Activated T-helper 2 cell treated with anti-CD3 and anti-CD28 coated beads, Interferon-gamma antibody, Interleukin-2, Interleukin-4, amounts not matched to agents 10 μg/mL and 5 μg/mL and 100 μg/mL, durations not matched to agents 14 hours and 24 hours and 36 hours (primary cell): Measurements from ENCODE around the gene NPHP3. TPM values are rescaled to one million over a fixed set of nuclear protein-coding genes. Genes with fewer than 3 reads are reported as not detected.
"Not testable (repeated sequence)": the region's sequence is repeated elsewhere in the genome, so short reads cannot be mapped to it uniquely, and the experiment has no call there.

ENCODE experiments used
- DNase-seq: peaks from one replicate; pipeline ENCODE4 v3.0.0; 2021; ENCODE audit warnings: low spot score
- H3K27ac Mint-ChIP-seq: one replicate; pipeline ENCODE4 v1.8.0; 2021; ENCODE audit warnings: mixed read lengths
- H3K27me3 Mint-ChIP-seq: one replicate; pipeline ENCODE4 v1.8.0; 2021; ENCODE audit warnings: low read depth, mixed read lengths
- H3K36me3 Mint-ChIP-seq: one replicate; pipeline ENCODE4 v1.8.0; 2021; ENCODE audit warnings: low read depth, mixed read lengths
- H3K4me1 Mint-ChIP-seq: one replicate; pipeline ENCODE4 v1.8.0; 2021; ENCODE audit warnings: low read depth, mixed read lengths
- H3K4me3 Mint-ChIP-seq: one replicate; pipeline ENCODE4 v1.8.0; 2021; ENCODE audit warnings: low read depth, mild to moderate bottlenecking, moderate library complexity, mixed read lengths
- H3K9me3 Mint-ChIP-seq: one replicate; pipeline ENCODE4 v1.8.0; 2021; ENCODE audit warnings: mixed read lengths
- intact Hi-C: fragments of 100-400 bp; cut with micrococcal nuclease; formaldehyde crosslinking; loops from one replicate; pipeline ENCODE4 v1.15.1; 2023
- total RNA-seq: library from RNA; stranded (reverse); gene quantifications from 2 replicates; pipeline ENCODE4 v1.2.3, GENCODE V29; 2022

Gene NPHP3, protein sequence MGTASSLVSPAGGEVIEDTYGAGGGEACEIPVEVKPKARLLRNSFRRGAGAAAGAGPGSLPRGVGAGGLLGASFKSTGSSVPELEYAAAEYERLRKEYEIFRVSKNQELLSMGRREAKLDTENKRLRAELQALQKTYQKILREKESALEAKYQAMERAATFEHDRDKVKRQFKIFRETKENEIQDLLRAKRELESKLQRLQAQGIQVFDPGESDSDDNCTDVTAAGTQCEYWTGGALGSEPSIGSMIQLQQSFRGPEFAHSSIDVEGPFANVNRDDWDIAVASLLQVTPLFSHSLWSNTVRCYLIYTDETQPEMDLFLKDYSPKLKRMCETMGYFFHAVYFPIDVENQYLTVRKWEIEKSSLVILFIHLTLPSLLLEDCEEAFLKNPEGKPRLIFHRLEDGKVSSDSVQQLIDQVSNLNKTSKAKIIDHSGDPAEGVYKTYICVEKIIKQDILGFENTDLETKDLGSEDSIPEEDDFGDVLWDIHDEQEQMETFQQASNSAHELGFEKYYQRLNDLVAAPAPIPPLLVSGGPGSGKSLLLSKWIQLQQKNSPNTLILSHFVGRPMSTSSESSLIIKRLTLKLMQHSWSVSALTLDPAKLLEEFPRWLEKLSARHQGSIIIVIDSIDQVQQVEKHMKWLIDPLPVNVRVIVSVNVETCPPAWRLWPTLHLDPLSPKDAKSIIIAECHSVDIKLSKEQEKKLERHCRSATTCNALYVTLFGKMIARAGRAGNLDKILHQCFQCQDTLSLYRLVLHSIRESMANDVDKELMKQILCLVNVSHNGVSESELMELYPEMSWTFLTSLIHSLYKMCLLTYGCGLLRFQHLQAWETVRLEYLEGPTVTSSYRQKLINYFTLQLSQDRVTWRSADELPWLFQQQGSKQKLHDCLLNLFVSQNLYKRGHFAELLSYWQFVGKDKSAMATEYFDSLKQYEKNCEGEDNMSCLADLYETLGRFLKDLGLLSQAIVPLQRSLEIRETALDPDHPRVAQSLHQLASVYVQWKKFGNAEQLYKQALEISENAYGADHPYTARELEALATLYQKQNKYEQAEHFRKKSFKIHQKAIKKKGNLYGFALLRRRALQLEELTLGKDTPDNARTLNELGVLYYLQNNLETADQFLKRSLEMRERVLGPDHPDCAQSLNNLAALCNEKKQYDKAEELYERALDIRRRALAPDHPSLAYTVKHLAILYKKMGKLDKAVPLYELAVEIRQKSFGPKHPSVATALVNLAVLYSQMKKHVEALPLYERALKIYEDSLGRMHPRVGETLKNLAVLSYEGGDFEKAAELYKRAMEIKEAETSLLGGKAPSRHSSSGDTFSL (N-terminal part only)
- 16.1 and 20.5 TPM in 2 replicates for total RNA-seq

DNA sequence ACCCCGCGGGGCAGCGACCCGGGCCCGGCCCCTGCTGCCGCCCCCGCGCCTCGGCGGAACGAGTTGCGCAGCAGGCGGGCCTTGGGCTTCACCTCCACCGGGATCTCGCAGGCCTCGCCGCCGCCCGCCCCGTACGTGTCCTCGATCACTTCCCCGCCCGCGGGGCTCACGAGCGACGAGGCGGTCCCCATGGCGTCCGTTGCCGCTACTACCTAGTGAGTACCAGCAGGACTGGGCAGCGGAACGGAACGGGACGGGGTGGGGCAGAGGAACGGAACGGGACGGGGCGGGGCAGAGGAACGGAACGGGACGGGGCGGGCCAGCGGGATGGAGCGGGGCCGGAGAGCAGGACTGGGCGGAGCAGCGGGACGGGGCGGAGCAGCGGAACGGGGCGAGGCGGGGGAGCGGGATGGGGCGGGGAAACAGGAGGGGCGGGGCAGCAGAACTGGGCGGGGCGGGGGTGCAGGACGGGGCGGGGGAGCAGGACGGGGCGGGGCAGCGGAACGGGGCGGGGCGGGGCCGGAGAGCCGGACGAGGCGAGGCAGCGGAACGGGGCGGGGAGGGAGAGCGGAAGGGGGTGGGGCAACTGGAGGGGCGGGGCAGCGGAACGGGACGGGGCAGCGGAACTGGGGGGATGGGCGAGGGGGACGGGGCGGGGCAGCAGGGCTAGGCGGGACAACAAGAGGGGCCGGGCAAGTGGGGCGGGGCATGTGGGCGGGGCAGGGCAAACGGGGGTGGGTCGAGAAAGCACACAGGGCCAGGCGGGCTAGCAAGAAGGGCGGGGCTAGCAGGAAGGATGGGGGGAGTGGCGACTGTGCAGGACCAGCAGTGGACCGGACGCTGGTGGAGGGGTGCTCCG is at the start of gene NPHP3:
NPHP3 (minus strand) TSS at position 245 of the 859 bp plus-strand sequence; CDS start at position 191, 54 bp downstream.
- Mint-ChIP-seq H3K27ac (peak within 1 kb of the TSS; percentile 87), H3K36me3 (peaks cover 15% of the 10 kb centered on the region), H3K4me3 (peak within 1 kb of the TSS; percentile 91), H3K9me3 (no peaks in the 10 kb centered on the region), H3K4me1 (peaks cover 30% of the 10 kb centered on the region), H3K27me3 (no peaks in the 10 kb centered on the region)
- DNase-seq, result peak; percentile 87
- intact Hi-C loops, result loop anchor here (1.0 to 10.0 kb wide), 7 partner anchors 62 to 1762 kb away; partner anchors contain the start of genes ANAPC13, CDV3, DNAJC13 and SRPRB

DNA sequence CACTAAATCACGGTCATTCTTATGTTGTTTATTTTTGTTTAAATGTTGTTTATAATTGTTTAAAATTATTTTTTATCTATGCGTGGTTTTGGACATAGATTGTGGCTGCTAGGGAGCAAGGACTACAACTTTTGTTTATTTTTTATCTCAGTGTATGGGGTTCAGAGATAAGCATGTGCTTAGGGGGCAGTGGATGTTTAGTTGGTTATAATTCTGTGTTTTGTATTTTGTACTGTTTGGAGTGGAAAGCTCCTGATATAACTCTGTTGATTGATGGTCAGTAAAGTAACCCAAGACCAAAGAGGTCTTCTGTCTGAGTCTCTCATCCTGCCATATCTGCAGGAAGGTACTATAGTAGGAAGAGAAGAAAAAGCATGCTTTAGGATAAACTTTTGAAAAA is 36.5 kb upstream of the NPHP3 start:
- Mint-ChIP-seq H3K36me3 (no peaks in the 10 kb centered on the region), H3K27ac (no peak overlapping the region), H3K9me3 (no peaks in the 10 kb centered on the region), H3K4me3 (no peak overlapping the region), H3K27me3 (peaks cover 8% of the 10 kb centered on the region), H3K4me1 (peaks cover 6% of the 10 kb centered on the region)
- no peak for DNase-seq
- intact Hi-C loops, result no loop called here

DNA sequence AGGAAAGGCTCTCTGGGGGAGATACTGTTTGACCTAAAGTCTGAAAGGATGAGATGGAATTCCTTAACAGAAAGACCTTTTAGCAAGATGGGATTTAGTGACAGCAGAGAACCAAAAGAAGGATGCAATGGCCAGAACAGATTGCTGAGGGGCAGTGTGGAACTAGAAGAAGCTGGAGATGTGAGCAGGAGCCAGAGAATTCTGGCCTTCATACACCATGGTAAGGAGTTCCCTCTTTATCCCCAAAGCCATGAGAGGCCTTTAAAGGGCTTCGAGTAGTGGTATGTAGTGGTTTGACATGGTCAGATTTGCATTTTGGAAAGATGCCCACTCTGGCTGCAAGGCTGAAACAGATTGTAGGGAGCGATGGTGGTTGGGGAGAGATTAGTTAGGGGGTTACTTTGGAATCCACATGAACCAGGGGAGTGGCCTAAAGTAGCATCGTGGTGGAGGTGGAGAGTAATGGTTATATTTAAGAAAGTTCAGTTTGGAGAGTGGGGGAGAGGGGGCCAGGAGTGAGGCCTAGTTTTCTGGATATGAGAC is 34.0 kb upstream of the NPHP3 start:
- no peak overlapping the region for H3K27ac Mint-ChIP-seq
- H3K4me1 Mint-ChIP-seq, result peaks cover 6% of the 10 kb centered on the region
- no peak overlapping the region for H3K4me3 Mint-ChIP-seq
- intact Hi-C loops, result no loop called here
- H3K9me3 Mint-ChIP-seq, result no peaks in the 10 kb centered on the region
- DNase-seq, result no peak
- H3K27me3 Mint-ChIP-seq, result peaks cover 21% of the 10 kb centered on the region
- no peaks in the 10 kb centered on the region for H3K36me3 Mint-ChIP-seq

DNA sequence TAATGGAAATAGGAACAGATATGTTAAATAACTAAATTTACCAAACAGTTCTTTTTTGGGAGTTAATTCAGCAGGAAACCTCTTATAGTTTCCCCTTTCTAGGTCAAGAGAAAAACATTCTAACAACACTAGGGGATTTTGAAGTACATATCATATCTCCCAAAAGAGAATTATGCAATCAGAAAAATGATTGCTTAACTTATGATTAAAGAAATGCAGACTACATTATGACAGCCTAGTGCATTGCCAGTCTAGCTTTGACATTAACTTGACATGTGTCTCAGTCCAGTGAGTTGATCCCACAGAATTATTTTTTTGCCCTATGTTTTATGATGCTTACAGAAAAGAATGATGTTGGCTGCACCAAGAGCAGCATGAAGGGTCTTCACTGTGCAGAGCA is 31.7 kb upstream of the NPHP3 start:
- peaks cover 6% of the 10 kb centered on the region for H3K4me1 Mint-ChIP-seq
- no peak overlapping the region for H3K27ac Mint-ChIP-seq
- no peaks in the 10 kb centered on the region for H3K36me3 Mint-ChIP-seq
- H3K4me3 Mint-ChIP-seq, result no peak overlapping the region
- peaks cover 37% of the 10 kb centered on the region for H3K27me3 Mint-ChIP-seq
- intact Hi-C loops, result no loop called here
- H3K9me3 Mint-ChIP-seq, result no peaks in the 10 kb centered on the region
- DNase-seq, result no peak

DNA sequence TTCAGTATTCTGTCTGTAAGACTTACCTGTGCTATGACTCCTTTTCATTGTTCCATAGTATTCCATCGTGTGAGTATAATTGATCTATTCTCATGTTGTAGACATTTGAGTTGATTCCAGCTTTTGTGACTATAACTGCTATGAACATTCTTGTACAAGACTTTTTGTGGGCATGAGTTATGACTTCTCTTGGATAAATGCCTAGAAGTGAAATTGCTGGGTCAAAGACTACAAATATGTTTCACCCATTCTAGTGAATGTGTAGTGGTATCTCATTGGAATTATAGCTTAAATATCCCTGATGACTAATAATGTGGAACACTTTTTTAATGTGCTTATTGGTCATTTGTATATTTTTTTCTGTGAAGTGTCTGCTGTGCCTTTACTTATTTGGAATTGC is 27.6 kb upstream of the NPHP3 start:
- intact Hi-C loops, result no loop called here
- no peaks in the 10 kb centered on the region for H3K9me3 Mint-ChIP-seq
- H3K4me3 Mint-ChIP-seq, result no peak overlapping the region
- DNase-seq, result no peak
- peaks cover 45% of the 10 kb centered on the region for H3K27me3 Mint-ChIP-seq
- no peak overlapping the region for H3K27ac Mint-ChIP-seq
- no peaks in the 10 kb centered on the region for H3K36me3 Mint-ChIP-seq
- H3K4me1 Mint-ChIP-seq, result no peaks in the 10 kb centered on the region

DNA sequence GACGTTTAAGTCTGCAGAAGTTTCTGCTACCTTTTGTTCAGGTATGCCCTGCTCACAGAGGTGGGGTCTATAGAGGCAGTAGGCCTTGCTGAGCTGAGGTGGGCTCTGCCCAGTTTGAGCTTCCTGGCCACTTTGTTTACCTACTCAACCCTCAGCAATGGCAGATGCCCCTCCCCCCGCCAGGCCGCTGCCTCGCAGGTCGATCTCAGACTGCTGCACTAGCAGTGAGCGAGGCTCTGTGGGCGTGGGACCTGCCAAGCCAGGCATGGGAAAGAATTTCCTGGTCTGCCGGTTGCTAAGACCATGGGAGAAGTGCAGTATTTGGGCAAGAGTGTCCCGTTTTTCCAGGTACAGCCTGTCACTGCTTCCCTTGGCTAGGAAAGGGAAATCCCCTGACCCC is 24.5 kb upstream of the NPHP3 start:
- H3K4me1 Mint-ChIP-seq, H3K36me3 Mint-ChIP-seq, H3K4me3 Mint-ChIP-seq, intact Hi-C loops, H3K9me3 Mint-ChIP-seq, DNase-seq, H3K27ac Mint-ChIP-seq: not testable (repeated sequence)
- H3K27me3 Mint-ChIP-seq, result peaks cover 47% of the 10 kb centered on the region

DNA sequence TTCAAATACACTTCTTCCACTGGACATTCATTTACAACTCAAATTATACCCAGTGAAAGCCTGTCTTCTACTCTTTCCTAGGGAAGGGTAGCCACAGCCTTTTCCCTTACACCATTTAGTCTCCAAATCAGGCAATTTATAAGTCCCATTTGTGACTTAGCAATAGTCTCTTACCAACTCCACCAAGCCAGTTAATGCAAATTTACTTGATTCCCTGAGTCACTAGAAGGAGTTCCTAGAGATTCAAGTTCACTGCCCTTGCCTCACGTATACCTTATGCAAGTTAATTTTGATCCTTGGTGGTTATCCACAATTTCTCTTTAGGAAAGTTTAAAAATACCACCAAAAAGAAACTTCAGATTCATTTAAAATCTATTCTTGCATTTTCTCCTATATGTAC is 16.1 kb upstream of the NPHP3 start:
- H3K4me3 Mint-ChIP-seq, result no peak overlapping the region
- H3K4me1 Mint-ChIP-seq, result no peaks in the 10 kb centered on the region
- DNase-seq, result no peak
- no peaks in the 10 kb centered on the region for H3K36me3 Mint-ChIP-seq
- intact Hi-C loops, result no loop called here
- no peaks in the 10 kb centered on the region for H3K9me3 Mint-ChIP-seq
- H3K27me3 Mint-ChIP-seq, result peaks cover 49% of the 10 kb centered on the region
- H3K27ac Mint-ChIP-seq, result no peak overlapping the region

DNA sequence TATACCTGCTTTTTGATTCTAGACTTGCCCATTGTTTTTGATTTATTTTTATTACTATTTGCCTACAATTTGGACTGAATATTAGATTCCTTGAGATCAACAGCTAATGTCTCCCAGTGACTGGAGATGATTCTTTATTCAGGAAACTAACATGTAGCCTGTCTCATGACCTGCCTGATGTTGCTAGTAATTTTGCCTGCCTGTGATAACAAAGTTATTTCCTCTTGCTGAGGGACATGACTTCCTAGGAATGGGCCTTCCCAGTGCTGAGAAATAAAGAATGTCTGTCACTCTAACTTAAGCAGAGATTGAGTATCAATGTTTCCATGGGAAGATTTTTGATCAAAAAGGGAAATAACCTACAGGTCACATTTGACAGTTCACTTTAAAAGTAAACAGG is 13.4 kb upstream of the NPHP3 start:
- Mint-ChIP-seq H3K4me1 (no peaks in the 10 kb centered on the region), H3K27me3 (peaks cover 53% of the 10 kb centered on the region), H3K27ac (no peak overlapping the region), H3K9me3 (no peaks in the 10 kb centered on the region), H3K4me3 (no peak overlapping the region), H3K36me3 (no peaks in the 10 kb centered on the region)
- intact Hi-C loops, result no loop called here
- no peak for DNase-seq

DNA sequence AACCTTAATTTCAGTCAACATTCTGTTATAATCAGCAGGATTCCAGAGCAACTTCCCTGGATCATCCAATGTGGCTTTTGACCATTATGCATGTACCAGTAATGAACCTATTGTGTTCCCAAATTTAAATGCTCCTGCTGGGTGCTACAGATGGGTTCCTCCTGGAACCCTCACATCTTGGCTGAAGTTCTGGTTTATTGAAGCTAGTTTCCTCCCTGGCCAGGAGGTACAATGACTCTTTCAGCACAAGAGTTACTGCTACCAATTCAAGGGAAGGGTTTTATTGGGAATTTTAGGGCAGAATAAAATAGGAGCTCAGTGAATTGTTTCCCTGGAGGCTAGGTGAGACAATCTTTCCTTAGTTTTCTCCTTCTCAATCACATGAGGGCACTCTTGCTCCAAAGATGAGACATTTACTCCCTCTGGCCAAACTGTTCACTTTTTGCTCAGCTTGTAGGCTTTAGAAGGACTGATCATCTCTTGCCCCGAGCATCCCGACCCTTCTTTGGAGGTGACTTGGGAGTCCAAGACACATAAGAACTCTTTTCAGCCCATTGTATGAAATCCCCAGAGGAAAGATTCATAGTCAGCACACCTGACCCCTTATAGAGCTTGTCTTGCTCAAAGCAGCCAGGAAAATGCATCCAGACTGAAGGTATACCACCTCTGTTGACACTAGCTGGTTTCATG is 8.8 kb upstream of the NPHP3 start:
- H3K4me3 Mint-ChIP-seq, result no peak overlapping the region
- H3K9me3 Mint-ChIP-seq, result no peaks in the 10 kb centered on the region
- H3K27ac Mint-ChIP-seq, result no peak overlapping the region
- H3K4me1 Mint-ChIP-seq, result no peaks in the 10 kb centered on the region
- DNase-seq, result no peak
- no peaks in the 10 kb centered on the region for H3K36me3 Mint-ChIP-seq
- peaks cover 37% of the 10 kb centered on the region for H3K27me3 Mint-ChIP-seq
- intact Hi-C loops, result loop anchor here (2.0 kb wide), 1 partner anchor 692 kb away; no protein-coding TSS in a partner anchor

DNA sequence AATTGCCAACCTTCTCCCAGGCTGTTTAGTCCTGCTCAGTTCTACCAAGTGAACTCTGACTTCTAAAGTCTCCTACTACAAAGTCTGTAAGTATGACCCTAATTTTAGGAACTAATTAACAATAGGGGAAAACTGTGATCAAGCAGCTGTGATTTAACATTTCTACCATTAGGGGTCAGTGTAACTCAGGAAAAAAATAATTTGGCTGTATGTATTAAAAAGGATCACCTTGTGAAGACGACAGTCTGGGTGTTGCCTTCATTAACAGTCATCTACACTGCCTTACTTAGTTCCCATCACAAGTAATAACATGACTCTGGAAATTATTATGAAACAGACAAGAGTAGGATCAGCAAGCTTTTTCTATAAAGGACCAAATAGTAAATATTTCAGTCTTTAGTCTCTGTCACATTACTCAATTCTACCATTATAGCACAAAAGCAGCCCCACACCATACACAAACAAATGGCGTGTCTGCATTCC is 4.2 kb upstream of the NPHP3 start:
- no peaks in the 10 kb centered on the region for H3K36me3 Mint-ChIP-seq
- H3K4me1 Mint-ChIP-seq, result peaks cover 5% of the 10 kb centered on the region
- DNase-seq, result no peak
- H3K4me3 Mint-ChIP-seq, result no peak overlapping the region
- peaks cover 19% of the 10 kb centered on the region for H3K27me3 Mint-ChIP-seq
- intact Hi-C loops, result loop anchor here (1.0 to 10.0 kb wide), 5 partner anchors 318 to 1201 kb away; no protein-coding TSS in a partner anchor
- H3K9me3 Mint-ChIP-seq, result no peaks in the 10 kb centered on the region
- no peak overlapping the region for H3K27ac Mint-ChIP-seq
